GM21381 (cell line): ENCODE data around the gene F8.
"Not testable (repeated sequence)": the region's sequence is repeated elsewhere in the genome, so short reads cannot be mapped to it uniquely, and the experiment has no call there.

Experiments
- ATAC-seq: cut with Tn5 transposase; IDR thresholded peaks from one replicate; pipeline ENCODE4 v1.9.1; 2021; ENCODE audit warnings: mild to moderate bottlenecking, moderate library complexity; ENCODE audit not compliant: unreplicated experiment

Gene F8

DNA sequence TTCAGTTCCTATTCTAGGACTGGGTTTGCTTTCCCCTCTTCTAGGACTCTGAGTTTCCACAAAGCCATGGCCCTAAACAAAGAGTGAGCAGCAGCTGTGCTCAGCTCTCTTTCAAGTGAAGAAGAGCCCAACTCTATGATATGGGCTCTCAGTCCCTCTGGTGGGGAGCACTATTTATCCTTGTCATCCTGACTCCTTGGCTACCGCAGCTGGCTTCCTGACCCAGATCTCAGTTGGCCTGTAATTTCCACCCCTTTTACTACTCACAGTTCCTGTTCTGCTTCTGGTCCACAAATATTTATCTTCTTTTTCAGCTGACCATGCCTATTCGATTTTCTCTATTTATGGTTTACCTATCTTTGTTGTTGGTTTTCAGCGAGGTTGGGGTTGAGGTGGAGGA is 33.8 kb downstream of the F8 start:
- no peak for ATAC-seq

DNA sequence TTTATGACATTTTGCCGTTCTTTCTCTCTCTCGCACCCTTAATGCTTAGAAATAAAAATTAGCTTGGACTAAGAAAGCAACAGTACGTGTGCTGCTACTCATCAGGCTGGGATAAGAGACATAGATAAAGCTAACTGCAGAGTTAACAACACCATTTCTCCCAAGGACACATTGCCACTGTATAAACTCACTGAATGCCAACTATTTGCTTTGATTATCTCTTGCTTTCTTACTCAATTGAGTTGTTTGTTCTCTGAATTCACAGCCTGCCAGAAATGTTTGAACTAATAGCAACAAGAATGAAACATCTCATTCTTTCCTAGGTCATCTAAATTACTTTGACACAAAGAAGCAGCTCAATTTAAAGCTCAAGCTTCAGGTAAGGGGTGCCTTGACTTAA is 34.6 kb downstream of the F8 start:
- no peak for ATAC-seq

DNA sequence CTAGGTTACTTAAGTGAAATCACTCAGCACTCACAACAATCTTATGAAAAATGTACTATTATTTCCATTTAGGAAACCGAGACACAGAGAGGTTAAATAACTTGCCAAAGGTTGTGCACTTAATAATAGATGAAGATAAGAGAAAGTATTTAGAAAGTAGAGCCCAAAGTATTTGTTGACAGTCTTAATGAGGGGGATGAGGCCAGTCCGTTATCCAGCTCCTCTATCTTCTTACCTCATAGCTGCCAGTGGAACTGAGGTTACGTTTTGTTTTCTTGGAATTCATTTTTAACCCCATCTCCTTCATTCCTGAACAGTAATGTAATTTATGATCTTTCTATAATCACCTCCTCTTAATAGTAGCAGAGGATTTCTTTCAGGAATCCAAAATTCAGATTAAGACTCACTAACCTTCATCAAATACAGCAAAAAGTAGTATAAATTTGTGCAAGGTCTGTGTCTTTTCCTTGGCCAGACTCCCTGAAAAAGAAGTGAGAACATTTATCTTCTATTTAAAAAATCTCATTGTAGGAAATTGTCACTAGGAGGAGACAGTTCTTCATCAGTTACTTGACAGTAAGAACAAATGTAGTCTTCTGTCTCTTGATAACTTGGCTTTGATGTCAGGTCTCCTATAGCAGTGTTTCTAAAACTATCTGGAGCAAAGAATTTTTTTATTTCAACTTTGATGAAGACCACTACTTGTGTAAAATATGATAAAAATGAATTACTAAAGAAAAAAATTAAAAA is 35.5 kb downstream of the F8 start:
- ATAC-seq: no peak

DNA sequence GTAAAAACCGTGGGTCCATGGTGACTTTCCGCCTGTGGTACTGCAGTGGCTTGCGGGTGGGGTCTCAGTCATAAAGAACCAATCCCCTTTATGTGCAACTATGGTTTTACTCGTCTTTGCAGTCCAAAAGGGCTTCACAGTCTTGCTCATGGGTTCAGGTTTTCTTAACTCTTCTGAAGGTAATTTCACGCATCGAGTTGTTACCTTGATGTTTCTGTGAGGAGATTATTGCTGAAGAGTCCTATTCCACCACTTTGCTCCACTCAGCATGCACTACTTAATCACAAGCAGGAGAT is 41.5 kb downstream of the F8 start:
- ATAC-seq: no peak

DNA sequence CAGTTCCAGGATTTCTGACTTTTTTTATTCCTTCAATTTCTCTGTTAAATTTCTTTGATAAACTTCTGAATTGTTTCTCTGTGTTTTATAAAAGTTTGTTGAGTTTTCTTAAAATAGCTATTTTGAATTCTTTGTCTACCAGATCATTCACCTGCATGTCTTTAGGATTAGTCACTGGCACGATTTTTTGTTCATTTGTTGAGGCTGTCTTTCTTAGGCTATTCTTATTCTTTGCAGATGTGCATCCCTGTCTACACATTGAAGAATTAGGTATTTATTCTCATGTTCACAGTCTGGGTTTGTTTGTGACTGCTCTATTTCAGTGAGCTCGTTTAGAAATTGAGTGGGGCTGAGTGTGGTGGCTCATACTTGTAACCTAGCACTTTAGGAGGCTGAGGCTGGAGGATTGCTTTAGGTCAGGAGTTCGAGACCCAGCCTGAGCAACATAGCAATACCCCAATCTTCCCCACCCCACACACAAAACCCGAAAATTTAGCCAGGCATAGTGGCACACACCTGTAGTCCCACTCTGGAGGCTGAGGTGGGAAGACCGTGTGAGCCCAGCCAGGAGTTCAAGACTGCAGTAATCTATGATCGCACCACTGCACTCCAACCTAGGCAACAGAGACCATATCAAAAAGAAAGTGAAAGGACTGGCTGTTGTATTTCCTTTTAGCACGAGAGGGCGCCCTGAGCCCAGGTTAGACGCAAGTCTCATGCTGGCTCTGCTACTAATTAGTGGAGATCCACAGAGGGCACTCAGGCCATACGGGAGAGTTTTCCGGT is 42.0 kb downstream of the F8 start:
- ATAC-seq: peak; percentile 94

DNA sequence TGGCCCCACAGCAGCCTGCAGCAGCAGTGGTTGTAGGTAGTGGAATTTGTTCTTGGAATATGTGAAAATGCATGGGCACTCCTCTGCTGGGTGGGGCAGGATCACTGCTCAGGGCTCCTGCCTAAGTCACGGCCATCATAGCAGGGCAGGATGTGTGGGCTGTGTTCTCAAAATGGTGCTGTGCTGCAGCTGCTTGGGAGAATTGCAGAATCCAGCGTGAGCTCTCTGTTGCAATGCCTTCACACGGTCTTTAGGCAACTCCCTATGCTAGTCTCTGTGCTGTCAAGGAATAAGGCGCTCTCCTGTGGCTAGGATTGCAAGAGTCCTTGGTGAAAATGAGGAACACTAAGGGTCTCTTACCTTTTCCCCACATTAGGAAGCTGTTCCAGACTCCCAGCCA is 42.9 kb downstream of the F8 start:
- ATAC-seq: no peak

DNA sequence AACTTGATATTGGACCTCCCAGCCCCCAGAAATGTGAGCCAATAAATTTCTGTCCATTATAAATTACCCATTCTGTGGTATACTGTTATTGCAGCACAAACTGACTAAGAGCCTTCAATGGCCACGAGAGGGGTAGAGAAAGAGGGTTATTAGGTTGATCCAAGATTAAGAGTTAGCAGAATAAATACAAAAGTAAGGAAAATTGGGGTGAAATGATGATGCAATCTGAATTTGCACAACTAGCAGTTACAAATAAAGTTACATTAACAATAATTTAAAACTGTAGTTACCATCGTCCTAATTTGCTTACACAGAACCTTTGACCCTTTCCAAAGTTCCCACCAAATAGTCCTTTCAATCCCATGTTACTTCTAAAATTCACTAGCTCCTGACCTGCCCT is 54.2 kb downstream of the F8 start:
- ATAC-seq: no peak

DNA sequence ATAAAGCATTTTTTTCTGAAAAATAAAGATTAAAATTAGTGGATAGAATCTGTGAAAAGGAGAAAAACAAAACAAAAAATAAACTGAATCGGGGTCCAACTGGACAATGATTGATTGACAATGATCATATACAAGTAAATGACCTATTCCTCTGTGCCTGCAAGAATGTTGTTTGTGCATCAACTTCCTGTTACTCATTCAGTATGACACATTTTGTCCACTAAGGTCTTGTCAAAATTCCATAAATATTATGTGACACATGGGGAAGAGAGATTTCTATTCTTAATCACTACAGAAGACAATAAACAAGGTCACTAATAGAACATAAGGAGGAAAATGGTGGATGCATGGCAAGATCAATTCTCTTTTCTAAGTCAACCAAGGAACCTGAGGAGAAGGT is 54.9 kb downstream of the F8 start:
- ATAC-seq: no peak

DNA sequence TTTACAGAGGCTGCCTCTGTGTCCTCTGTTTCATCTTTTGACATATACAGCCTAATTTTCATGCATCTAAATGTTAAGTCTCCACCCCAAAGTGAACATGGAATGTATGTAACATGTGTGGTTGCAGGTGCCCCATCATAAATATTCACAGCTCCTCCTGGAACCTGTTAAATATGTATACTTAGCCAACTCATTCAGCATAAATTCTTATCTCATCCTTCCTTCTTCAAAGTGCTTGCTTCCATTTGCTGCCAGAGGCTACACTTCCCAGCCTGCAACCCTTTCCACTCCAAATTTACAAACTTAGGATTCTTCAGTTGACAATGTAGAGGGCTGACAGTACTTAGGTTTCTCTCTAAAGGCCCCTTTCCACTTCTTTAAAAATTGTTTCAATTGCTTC is 60.6 kb downstream of the F8 start:
- no peak for ATAC-seq

DNA sequence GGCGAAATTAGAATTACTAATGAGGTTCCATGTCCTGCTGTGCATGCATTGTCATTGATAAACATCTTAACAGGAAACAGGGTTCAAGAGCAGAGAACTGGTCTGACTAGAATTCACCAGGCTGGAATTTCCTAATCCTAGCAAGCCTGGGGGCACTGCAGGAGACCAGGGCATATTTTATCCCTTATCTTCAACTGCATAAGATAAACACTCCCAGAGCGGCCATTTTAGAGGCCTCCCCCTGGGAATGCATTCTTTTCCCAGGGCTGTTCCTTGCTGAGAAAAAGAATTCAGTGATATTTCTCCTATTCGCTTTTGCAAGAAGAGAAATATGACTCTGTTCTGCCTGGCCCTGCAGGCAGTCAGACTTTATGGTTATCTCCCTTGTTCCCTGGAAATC is 66.7 kb downstream of the F8 start:
- ATAC-seq: not testable (repeated sequence)

DNA sequence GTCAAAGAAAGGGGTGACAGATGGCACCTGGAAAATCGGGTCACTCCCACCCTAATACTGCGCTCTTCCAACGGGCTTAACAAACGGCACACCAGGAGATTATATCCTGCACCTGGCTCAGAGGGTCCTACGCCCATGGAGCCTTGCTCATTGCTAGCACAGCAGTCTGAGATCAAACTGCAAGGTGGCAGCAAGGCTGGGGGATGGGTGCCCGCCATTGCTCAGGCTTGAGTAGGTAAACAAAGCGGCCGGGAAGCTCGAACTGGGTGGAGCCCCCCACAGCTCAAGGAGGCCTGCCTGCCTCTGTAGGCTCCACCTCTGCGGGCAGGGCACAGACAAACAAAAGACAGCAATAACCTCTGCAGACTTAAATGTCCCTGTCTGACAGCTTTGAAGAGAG is 83.3 kb downstream of the F8 start:
- ATAC-seq: not testable (repeated sequence)

DNA sequence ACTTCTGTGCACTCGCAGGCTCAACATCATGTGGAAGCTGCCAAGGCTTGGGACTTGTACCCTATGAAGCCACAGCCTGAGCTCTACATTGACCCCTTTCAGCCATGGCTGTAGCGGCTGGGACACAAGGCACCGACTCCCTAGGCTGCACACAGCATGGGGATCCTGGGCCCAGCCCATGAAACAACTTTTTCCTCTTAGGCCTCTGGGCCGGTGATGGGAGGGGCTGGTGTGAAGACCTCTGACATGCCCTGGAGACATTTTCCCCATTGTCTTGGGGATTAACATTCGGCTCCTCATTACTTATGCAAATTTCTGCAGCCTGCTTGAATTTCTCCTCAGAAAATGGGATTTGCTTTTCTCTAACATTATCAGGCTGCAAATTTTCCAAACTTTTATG is 97.8 kb downstream of the F8 start:
- ATAC-seq: not testable (repeated sequence)

DNA sequence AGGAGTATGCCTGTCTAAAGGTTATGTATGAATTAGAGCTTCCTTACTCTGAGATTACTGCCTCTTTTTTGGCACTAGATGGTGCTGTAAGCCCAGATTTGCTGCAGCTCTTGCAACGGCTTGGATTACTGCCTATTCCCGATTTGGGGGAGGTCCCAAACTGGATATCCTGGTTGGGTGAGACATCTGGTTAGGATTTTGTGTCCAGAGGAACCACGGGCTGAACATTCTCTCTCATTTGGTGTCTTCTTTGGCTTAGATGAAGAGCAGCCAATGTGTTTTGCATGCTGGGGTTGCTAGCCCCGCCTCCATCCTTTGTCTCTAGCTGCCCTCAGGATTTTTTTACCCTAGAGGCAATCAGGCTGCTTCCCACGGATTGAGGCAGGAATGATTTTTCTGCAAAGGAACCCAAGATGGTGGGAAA is 104.5 kb downstream of the F8 start:
- no peak for ATAC-seq

DNA sequence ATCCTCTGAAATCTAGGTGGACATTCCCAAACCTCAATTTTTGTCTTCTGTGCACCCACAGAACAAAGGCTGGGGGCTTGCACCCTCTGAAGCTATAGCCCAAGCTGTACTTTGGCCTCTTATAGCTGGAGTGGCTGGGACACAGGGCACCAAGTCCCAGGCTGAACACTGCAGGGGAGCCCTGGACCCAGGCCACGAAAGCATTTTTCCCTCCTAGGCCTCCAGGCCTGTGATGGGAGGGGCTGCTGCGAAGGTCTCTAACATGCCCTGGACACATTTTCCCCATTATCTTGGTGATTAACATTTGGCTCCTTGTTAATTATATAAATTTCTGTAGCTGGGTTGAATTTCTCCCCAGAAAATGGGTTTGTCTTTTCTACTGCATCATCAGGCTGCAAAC is 108.5 kb downstream of the F8 start:
- no peak for ATAC-seq

DNA sequence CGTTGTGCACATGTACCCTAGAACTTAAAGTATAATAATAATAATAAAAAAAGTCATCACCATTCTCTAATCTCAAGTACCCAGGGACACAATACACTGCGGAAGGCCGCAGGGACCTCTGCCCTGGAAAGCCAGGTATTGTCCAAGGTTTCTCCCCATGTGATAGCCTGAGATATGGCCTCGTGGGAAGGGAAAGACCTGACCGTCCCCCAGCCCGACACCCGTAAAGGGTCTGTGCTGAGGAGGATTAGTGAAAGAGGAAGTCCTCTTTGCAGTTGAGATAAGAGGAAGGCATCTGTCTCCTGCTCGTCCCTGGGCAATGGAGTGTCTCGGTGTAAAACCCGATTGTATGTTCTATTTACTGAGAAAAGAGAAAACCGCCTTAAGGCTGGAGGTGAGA is 112.0 kb downstream of the F8 start:
- ATAC-seq: not testable (repeated sequence)

DNA sequence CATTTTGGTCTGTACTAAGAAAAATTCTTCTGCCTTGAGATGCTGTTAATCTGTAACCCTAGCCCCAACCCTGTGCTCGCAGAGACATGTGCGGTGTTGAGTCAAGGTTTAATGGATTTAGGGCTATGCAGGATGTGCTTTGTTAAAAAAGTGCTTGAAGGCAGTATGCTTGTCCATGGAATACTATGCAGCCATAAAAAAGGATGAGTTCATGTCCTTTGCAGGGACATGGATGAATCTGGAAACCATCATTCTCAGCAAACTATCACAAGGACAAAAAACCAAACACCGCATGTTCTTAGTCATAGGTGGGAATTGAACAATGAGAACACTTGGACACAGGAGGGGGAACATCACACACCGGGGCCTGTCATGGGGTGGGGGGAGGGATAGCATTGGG is 112.5 kb downstream of the F8 start:
- not testable (repeated sequence) for ATAC-seq

DNA sequence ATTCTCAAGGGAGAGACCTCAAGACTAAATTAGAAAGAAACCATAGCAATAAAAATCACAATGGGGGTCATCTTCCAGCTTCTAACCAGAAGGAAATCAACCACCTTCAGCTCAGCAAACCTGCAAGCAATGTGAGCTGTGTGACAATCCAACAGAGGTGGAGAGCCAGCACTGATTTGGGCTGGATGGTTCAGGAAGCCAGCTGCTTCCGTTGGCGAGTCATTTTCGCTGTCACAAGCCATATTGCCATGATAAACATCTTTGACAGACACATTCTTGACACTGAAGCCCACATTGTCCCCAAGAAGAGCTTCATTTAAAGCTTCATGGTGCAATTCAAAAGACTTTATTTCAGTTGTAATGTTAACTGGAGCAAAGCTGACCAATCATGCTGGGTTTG is 113.7 kb downstream of the F8 start:
- no peak for ATAC-seq

DNA sequence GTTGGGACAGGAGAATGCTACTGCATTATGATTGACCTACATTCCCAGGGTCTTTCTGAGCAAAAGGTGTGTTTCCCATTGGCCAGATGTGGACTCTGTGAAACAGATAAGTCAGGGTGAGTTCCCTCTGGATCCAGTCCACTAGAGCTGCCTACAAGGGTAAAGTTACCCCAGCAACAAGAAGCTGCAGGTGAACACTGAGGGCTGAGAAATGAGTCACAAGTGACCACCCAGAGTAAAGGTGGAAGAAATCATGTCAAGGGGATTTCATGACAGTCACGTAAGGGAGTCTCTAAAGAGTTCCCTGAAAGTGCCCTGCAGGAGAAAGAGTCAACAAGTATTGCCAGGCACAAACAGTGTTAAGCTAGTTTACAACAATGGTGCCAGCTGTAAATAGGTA is 120.1 kb downstream of the F8 start:
- ATAC-seq: no peak

DNA sequence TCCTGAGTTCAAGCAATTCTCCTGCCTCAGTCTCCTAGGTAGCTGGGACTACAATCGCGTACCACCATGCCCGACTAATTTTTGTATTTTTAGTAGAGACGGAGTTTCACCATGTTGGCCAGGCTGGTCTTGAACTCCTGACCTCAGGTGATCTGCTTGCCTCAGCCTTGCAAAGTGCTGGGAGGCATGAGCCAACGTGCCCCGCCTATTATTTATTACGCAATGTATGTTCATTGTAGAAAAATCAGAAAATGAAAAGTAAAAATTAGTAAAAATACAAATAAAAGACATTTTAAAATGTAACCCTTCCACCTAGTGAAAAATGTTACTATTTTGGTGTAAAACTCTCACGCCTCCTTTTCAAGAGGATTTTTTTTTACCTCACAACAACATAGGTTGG is 122.2 kb downstream of the F8 start:
- no peak for ATAC-seq

DNA sequence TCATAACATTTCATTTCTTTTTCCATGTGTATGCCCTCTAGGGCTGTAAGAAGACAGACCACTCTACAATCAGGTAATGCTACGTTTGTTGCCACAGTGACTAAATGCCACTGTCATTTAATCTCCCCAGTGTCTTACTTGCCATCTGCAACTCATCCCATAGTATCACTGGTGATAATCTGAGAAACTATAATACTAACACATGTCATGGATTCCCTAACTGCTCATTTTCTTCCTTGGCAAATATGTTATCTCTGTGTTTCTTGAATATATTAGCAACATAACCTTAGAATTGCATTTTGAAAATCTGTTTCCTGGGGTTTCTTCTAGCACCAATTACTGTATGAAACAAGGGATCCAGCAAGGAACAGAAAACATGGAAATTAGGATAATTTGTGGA is 130.2 kb downstream of the F8 start:
- no peak for ATAC-seq

DNA sequence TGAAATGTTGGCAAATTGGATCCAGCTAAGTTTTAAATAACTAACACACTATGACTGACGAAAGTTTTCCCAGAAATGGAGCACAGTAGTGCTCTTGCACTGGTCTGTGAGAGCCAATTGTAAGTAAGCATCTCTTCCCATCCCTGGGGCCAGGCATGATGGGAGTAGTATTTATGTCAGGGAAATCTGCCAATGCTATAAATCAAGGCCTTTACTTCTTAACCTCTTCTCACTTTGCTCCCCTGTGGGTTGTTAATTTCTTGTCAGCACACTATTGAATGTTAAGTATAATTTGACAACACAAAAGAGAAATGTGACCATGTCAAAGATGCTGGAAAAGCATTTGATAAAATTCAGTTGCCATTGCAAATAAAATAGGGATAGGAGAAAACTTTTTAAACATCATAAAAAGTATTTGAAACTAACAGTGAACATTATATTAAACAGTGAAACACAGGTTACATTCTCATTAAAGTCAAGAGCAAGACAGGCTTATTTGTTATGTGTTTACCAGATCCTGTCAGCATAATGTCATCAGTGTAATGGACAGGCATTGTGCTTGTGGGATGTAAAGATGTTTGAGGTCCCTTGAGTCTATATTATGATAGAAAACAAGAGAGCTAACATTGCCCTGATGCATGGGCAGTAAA is 131.4 kb downstream of the F8 start:
- no peak for ATAC-seq

DNA sequence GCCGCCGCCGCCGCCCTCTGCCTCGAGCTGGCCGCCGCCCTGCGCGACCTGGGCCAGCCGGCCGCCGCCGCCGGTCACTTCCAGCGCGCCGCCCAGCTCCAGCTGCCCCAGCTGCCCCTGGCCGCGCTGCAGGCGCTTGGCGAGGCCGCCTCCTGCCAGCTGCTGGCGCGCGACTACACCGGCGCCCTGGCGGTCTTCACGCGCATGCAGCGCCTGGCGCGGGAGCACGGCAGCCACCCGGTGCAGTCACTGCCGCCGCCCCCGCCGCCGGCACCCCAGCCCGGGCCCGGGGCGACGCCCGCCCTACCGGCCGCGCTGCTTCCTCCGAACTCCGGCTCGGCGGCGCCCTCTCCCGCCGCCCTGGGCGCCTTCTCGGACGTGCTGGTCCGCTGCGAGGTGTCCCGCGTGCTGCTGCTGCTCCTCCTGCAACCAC is 135.7 kb downstream of the F8 start:
- ATAC-seq: peak; percentile 57
